Ecto neural progenitor cell (in vitro differentiated cells): ENCODE data around the gene PARVA.

Experiments
- DNase-seq: peaks from one replicate; pipeline ENCODE4 v3.0.0-alpha.2; 2018; ENCODE audit warnings: low spot score

The PARVA gene

DNA sequence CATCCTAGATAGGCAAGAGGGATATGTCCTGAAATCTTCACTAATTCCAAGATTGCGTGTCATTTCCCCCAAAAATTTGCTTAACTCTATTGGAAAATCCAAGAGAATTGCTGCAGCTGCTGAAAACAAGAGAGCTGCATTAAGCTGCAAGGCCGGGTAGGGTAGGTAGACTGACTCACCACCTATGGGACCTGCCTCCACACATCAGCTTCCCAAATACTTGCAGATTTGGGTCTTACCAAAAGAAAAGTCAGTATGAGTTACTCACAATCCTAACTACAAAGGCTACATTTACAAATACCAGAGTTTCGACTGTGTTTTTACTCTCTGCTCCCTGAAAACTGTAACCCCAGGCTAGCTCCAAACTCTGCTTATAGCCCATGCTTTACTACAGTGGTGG, 154.3 kb downstream of the PARVA start:
- DNase-seq: no peak

DNA sequence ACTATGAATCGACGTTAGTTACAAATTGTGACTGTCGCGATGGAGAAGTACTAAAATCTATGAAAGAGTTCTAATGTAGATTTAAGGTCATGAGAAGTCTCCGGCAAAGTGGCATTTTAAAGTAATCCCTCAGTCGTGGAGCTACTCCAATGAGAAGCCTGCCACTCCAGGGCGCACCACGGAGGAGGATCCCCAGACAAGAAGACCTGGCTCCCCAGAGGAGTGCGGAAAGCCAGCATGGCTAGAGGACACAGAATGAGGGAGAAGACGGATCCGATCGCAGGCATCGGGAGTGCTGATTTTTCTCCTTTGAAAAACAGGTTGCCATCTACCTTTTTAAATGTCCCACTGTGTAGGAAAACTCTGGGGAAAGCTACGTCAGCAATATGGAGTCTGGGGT, 155.2 kb downstream of the PARVA start:
- no peak for DNase-seq

DNA sequence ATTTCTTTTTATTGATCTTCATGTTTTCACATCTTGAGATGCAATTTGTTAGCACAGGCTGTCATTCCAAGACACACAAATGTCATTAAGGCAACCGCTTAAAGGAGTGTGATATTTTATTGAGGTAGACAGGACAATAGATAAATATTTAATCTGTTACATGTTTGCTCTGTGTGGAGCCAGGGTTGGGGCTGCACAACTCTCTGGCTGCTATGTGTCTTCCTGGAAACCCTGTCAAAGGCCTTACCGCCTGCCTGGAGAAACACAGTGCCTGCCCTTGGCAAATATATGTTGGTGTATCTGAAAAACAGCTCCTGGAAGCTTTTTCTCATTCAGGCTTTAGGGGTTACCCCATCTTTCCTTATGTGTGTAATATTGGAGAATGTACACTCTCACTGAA, 157.2 kb downstream of the PARVA start:
- no peak for DNase-seq

DNA sequence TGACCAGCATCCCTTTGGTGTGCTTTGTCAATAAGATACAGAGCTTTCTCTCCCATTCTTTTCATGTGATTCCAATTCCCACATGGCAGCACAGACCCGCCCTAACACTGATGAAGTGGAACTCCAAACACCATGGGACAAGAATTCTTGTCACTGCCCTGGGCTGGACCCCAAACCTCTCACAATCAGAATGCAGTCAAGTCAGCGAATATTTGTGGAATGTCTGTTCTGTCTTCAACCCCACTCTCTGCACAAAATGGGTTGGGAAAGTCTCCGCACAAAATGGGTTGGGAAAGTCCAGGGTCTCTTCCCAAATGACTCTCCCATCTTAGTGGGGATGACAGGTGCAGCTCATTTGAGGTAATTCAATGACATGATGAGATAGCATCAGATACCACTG, 157.9 kb downstream of the PARVA start:
- no peak for DNase-seq

DNA sequence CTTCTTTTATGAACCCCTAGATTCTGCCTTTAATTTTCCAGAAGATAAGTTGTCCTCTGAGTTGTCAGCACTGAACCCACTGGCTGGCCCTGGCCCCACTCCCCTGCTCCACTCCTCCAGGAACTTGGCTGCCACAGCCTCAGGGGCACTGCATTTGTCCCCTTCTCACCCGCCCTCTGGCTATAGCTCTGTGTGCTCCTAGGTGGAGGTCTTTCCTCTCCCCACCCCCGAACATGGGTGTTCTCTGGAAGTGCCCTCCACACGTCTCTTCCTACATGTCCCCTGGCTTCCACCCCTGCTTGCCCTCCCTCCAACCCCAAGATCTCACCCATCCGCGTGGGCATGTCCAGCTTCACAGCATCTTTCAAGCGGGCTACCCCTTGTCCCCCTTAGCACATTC, 159.2 kb downstream of the PARVA start:
- no peak for DNase-seq

DNA sequence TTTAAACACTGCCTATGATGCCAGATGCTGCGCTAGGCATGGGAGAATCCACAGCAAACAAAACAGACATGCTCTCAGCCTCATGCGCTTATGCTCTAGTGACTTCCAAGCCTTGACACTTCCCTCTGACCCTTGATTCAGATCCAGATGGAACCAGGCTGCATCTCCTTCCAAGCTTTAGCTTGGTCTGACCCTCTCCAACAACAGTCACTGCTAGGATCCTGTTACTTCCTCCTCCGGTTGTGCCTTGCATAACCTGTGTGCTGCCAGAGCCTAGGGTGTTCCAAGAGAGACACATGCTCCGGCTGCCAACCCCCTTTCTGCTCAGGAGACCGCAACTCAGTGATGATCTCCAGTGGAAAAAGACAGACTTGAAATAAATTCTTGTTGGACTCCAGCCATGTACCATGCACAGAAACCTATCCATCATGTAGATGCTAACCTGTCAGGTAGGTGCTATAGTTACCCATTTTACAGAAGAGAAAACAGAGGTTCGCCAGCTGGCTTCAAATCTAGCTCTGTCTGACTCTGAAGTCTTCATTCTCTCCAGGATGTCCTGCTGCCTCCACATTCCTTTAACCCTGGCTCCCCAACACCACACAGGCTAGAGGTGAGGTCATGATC, 160.5 kb downstream of the PARVA start:
- no peak for DNase-seq

DNA sequence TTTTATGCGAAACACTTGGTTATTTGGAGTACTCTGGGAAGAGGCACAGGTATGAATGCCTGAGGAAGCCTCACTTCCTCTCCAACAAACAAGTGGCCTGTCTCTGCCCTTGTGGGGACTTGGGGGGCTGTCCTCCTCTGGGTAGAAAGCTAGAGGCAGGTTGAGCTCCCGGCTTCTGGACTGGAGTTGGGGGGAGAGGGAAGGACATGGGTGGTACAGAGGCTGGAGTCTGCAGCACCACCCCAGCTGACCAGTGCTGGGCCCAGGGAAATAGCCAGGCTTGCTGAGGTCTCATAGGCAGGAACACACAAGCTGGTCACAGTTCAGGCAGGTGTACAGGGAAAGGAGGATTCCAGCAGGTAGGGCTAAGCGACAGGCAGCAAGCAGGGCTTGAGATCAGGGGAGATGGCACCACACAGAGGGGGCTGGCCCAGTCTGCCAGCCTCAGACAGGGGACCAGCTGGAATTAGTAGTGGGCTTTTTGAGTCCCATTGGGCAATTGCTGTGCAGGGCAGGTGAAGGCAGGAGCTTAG, 161.6 kb downstream of the PARVA start:
- no peak for DNase-seq

DNA sequence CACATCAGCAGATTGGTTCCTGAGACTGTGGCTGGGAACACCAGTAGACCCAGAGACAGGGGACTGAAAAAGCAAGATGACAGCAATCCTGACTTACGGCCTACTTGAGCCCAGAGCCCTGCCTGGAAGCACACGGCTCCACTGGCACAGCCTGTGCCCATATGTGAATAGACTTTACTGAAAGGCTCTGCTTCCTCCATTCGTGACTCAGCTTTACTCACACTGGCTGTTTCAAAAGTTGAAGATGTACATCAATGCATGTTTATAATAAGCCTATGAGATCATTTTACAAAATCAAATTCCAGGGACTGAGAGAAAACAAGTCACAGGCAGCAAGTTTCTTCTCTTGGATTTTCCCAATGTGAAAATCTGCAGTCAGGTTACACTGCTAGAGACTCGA, 162.2 kb downstream of the PARVA start:
- no peak for DNase-seq

DNA sequence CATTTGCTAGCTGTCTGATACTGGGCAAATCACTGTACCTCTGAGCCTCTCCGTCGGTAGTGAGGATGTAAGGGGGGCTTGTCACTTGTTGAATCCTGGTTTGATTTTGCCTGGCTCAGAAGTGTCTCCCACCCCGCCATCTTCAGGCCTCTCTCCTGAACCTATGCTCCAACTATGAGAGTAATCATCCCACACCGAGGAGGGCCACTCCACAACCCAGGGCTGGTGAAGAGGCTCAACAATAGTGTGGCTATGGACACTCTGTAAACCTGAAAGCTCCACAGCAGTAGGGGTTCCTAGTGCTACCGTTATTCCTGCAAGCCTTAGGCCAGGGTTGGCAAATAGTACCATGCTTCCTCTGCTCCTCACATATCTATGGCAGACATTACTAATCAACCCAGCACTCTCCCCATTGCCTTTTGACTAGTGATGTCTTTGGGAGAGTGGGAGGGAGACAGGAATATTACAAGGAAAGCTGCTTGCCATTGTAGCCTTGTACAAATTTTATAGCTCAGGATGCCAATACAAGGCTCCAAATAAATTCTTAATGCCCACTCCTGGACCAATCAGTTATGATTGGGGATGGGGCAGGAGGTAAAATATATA, 162.8 kb downstream of the PARVA start:
- no peak for DNase-seq

DNA sequence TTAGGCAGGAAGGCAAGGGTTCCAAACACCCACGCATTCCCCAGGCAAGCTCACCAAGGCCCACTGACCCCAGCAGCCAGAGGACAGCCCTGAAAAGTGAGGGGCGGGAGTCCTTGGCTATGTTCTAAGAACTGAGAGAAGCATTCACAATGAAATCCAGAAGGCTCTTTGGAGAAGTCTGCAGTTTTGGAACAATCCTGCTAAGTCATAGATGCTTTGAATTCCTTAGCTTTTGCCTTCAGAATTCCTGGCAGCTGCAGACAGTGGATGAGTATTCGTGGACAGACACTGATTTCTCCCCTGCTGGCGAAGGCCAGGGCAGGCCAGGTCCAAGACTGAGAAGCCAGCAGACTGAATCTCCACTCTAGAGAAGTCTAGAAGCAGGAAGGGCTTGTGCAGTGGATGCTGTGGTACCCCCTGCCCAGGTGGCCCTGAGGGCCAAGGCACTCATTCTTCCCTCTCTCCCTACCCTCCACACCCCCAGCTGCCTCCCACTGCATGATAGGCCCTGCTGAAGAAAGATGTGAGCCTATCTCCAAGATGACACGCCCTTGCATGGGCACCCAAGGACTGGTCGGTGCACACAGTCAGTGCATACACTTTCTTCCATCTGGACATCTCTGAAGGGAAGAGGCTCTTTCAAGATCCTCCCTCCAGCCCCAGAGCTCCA, 163.7 kb downstream of the PARVA start:
- DNase-seq: no peak

DNA sequence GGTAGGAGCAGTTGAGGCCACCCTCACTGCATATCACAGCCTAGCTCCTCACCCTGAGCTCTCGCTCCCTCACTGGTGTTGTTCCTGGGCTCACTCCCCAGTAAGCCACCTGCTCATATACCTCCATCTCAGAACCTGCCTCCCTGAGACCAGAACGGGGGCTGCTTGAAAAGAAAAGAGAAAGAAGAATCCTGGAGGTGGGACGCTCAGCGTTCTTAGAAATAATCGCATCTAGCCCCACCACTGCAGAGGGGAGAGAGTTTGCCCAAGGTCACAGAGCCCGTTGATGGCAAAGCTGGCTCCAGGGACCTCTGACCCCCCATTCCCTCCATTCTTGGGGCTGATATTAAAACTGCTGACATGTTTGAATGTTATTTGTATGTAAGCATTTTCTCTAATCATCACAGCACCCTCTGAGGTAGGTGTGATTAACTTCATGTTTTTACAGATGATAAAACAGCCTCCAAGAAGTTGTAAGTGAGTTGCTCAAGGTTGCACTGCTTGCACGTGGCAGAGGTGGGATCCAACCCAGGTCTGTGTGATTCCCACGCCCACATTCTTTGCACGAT, 164.3 kb downstream of the PARVA start:
- DNase-seq: no peak

DNA sequence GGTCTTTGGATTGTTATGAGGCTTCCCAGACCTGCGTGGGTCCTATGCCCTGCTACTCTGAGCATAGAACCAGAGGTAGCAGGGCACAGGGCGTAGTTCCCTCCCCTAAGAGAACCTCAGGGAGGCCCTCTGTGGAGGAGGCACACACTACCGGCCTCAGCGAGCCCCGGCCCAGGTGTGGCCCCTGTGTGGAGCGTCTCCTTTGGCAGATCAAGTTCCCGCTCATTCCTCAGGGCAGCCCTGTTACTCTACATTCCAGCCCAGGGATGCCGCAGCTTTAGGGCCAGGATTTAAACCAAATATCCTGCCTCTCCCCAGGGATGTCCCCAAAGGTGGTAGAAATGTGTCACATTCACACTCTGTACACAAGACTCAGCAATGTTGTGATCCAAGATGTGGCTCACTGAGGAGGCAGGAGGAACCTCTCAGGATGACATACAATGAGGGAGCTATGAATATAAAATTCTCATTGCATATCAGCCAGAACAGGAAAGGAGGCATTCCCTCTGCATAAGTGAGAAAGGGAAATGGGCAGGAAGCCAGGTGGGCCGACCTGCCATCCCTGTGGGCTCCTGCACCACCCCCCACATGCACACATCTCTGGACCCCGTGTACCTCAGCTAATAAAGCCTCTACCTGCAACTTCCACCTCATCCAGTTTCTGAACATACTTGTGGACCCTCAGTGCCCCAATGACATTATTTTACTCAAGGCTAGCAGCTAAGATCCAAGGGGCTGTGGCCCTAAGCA, 165.0 kb downstream of the PARVA start:
- no peak for DNase-seq

DNA sequence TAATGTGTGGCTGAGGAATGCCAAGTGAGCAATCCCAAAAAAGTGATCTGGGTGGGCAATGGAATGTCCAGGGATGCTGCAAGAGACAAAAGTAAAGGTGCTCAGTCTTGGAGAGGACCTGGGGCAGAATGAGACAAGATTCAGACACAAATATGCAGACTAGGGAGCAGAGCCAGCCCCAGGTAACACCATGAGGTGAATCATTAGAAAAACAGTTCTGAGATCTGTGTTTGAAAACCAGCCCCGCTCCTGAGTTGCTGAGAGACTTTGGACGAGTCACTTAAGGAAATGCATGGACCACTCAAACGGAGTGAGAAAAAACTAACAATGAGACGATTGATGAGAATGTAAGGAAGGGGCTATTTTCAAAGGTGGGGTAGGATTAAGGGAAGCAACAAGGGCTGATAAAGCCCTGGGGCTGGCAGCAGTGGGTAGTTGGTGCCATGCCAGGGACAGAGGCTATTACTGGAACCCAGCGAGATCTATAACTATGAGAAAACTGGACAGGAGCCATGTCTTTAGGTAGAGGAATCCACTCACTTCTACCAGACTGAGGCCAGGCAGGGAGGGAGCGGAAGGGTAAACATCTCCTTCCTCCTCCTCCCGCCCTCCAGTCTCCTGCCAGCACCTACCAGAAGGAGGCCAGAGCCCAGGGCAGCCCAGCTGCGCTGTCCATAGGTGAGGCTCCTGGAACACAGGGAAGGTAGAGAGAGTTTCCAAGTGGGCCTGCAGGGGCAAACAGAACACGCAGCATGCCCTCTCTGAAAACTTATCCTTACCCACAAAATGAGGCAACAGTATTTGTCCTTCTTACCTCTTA, 166.4 kb downstream of the PARVA start:
- DNase-seq: no peak

DNA sequence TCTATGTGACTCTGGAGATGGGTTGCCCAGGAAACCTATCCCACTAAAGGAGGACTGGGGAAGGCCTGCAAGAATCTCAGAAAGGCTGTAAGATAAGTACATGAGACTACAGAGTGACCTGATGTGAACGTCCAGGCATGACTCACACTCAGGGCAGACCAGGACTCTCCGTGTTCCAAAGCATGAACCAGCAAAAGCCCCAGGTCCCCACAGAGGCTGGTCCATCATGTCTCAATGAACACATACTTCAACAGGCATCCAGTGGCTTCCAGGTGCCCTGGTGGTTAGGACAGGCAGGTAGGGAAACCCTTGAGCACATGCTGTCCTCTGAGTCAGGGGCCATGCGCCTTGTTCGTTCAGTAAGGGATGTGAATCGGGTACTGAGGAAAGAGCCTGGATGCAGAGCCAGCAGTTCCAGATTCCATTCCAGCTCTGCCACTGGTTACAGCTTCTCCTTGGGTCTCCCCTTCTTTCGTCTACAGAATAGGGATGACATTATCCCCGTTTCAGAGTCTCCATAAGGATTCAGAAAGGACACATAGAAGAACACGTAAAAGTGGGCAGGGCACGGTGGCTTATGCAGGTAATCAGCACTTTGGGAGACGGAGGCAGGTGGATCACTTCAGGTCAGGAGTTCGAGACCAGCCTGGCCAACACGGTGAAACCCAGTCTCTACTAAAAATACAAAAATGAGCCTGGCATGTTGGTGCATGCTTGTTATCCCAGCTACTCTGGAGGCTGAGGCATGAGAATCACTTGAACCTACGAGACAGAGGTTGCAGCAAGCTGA, 167.8 kb downstream of the PARVA start:
- DNase-seq: no peak

DNA sequence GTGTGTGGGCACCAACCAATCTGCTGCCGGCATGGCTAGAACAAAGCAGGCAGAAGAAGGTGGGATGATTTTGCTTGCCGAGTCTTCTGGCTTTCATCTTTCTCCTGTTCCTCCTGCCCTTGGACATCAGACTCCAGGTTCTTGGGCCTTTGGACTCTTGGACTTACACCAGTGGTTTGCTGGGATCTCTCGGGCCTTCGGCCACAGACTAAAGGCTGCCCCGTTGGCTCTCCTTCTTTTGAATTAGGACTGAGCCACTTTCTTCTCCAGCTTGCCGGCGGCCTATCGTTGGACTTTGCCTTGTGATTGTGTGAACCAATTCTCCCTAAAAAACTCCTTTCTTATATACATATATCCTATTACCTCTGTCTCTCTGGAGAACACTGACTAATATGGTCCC, 168.8 kb downstream of the PARVA start:
- DNase-seq: no peak

DNA sequence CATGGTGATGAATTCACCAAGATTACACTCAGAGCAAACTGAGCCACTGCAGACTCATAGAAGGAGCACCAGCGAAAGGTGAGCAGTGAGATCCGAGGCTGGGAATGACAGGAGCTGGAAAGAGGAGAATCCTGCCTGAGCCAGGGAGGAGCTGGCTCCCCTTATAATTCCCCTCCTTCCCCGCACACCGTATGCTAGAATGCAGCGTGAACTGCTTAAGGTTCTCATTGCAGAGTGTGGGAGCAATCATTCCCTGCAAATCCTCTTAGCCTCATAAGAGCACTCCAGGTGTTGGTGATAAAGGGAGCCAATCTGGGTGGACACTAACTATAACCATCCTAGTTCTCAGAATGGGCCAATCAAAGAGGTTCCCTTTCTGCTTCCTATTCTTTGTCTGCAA, 169.3 kb downstream of the PARVA start:
- DNase-seq: no peak

DNA sequence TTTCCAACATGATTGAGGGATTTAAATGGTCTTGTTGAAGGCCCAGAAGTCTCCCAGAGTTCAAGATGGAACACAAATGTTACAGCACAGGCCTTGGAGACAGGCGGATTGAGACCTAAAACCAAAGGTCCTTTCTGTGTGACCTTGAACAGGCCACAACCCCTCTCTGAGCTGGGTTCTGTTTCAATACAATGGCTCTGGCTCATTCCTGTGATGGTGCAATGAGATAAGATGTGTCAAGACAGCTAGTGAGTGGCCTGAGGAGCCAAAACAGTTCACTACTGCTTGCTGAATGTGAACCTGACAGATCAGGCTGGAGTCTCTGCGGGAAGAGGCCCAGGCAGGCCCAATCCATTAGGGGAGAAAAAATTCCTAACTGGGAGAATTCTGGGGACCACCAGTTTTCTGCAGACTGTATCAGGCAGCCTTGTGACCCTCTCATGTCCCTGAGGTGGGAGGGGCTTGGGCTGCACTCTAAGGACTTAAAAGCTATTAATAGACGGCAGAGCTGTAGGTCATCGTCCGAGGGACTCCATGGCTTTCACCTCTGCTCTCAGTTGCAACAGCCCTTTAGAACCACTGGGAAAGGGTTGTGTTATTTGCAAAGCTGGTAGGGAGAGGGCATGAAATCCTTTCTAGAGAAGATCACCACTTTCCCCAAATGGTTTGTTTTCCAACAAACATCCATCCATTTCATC, 170.7 kb downstream of the PARVA start:
- DNase-seq: no peak

DNA sequence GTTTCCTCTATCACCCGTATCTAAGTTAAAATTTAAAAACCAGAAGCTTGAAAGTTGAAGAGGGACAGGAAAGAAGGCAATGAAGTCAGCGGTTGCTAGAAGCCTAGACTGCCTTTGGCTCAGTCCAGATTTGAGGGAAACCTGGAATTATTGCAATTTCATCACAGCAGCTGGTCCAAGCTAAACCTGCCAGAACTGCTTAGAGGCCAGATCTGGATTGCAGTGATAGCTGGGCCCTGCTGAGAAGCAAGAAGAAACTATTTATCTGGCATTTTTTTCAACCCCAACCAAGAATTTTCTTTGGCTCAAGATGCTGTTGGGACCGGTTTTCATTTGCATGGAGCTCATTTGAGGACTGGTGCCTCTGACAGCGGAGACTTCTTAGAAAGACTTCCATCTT, 175.3 kb downstream of the PARVA start:
- DNase-seq: no peak

DNA sequence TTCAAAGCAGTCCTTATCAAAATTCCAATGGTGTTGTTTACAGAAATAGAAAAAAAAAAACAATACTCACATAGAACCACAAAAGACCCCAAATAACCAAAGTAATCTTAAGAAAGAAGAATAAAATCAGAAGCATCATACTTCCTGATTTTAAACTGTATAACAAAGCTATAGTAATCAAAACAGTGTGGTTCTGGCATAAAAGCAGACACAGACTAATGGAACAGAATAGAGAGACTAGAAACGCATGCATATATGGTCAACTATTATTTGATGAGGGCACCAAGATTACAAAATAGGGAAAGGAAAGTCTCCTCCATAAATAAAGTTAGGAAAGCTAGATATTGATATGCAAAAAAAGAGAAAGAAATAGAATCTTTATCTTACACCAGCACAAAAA, 176.8 kb downstream of the PARVA start:
- no peak for DNase-seq

DNA sequence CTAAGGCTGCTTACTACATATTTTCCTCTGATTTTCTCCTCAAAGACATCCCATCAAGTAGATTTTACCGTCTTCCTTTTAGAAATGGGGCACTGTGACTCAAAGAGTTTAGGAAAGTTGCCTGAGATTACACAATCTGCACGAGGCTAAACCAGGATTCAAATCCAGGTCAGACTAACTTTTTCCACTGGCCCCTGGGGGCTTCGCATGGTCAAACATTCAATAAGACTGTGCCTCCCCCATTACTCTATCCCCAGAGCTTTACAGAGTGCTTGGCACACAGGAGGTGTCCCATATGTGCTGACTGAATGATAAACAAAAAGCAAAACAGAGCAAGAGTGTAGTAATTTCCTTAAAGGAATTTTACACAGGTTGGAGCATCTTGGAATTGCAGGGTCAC, 178.8 kb downstream of the PARVA start:
- DNase-seq: no peak
